CD4-positive, alpha-beta T cell treated with Interleukin-12 subunit alpha and Interleukin-12 subunit beta, for 1 hour (primary cell): Measurements from ENCODE around the gene MYO5B.

ENCODE experiments used
- DNase-seq: peaks from one replicate; pipeline ENCODE4 v3.0.0-alpha.2; 2020

MYO5B gene

GRCh38 chr18:50143294-50143693 is 51.7 kb downstream of the MYO5B start:
- no peak for DNase-seq

- no peak for DNase-seq
Observed at GRCh38 chr18:50142441-50143120, 52.4 kb downstream of the MYO5B start.

GRCh38 chr18:50138181-50139064 is 56.5 kb downstream of the MYO5B start:
- no peak for DNase-seq

- DNase-seq, result no peak
Observed at GRCh38 chr18:50135903-50136302, 59.0 kb downstream of the MYO5B start.

GRCh38 chr18:50133526-50133925 is 61.4 kb downstream of the MYO5B start:
- no peak for DNase-seq

GRCh38 chr18:50131591-50131990 is 63.4 kb downstream of the MYO5B start:
- no peak for DNase-seq

GRCh38 chr18:50128506-50129271 is 66.3 kb downstream of the MYO5B start:
- no peak for DNase-seq

- DNase-seq, result no peak
Observed at GRCh38 chr18:50127516-50128210, 67.3 kb downstream of the MYO5B start.

- no peak for DNase-seq
Observed at GRCh38 chr18:50126471-50126870, 68.5 kb downstream of the MYO5B start.

GRCh38 chr18:50125456-50125855 is 69.5 kb downstream of the MYO5B start:
- DNase-seq, result no peak

GRCh38 chr18:50119296-50119695 is 75.7 kb downstream of the MYO5B start:
- no peak for DNase-seq

GRCh38 chr18:50117863-50118262 is 77.1 kb downstream of the MYO5B start:
- no peak for DNase-seq

GRCh38 chr18:50115095-50115494 is 79.9 kb downstream of the MYO5B start:
- no peak for DNase-seq

GRCh38 chr18:50114448-50114847 is 80.5 kb downstream of the MYO5B start:
- no peak for DNase-seq

- no peak for DNase-seq
Observed at GRCh38 chr18:50113726-50114125, 81.2 kb downstream of the MYO5B start.

GRCh38 chr18:50111398-50111797 is 83.5 kb downstream of the MYO5B start:
- DNase-seq, result no peak

GRCh38 chr18:50107468-50107977 is 87.4 kb downstream of the MYO5B start:
- no peak for DNase-seq

- DNase-seq, result no peak
Observed at GRCh38 chr18:50105027-50105426, 89.9 kb downstream of the MYO5B start.

- no peak for DNase-seq
Observed at GRCh38 chr18:50104421-50104820, 90.5 kb downstream of the MYO5B start.

- DNase-seq, result no peak
Observed at GRCh38 chr18:50099725-50100407, 95.1 kb downstream of the MYO5B start.

- no peak for DNase-seq
Observed at GRCh38 chr18:50097702-50098101, 97.2 kb downstream of the MYO5B start.
